Hematopoietic multipotent progenitor cell treated with erythropoietin and hydrocortisone succinate and interleukin-3 and kit ligand, for 6 days (in vitro differentiated cells): Measurements from ENCODE around the gene TUFM.
"Not testable (repeated sequence)": the region's sequence is repeated elsewhere in the genome, so short reads cannot be mapped to it uniquely, and the experiment has no call there.

Experiments
- DNase-seq: peaks from one replicate; pipeline ENCODE4 v3.0.0-alpha.2; 2015

TUFM gene

DNA sequence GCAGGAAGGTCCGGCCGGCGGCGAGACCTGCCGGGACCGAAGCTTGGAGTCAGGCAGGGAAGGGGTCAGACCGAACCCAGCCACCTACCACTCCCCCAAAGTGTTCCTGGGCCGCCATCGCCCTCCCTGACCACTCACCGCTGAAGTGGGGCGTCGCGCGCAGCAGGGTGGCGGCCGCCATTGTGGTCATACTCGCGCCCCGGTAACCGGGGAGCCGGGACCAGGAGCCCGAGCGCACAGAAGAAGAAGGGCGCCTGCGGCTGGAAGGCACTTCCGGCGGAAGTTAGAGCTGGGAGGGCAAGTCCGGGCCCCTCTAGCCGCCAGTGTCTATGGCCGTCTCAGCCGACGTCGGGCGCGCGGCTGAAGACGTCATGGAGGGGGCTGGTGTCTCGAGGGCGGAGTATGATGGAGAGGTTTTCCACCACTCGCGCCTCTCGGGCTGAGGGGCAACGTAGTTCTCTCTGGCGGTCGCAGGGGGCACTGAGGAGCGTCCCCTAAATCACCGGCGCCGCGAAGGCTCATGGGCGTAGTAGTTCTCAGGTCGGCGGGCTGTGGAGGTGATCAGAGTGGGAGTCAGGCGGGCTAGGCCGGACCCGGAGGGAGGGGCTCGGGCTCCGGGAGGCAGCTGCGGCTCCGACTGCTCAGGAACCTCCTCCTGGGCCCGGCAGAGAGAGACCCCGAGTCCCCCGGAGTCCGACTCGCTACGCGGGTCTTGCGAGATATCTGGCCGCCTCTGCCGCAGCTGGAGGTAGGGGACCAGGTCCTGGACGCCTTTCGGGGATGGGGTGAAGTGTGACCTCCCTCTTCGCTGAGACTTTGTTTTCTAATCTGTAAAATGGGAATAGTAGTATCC is at the start of gene TUFM:
TSS of gene TUFM (minus strand) at position 269 of the 853 bp plus-strand sequence. CDS start at position 190, 79 bp downstream.
- DNase-seq = peak; percentile 99

- DNase-seq = no peak
Observed at GRCh38 chr16:28895609-28896008, 49.5 kb upstream of the TUFM start.

- DNase-seq = no peak
Observed at GRCh38 chr16:28893291-28893690, 47.1 kb upstream of the TUFM start.

GRCh38 chr16:28891964-28892890 is 46.1 kb upstream of the TUFM start:
- DNase-seq = no peak

- not testable (repeated sequence) for DNase-seq
Observed at GRCh38 chr16:28890355-28890754, 44.2 kb upstream of the TUFM start.

DNA sequence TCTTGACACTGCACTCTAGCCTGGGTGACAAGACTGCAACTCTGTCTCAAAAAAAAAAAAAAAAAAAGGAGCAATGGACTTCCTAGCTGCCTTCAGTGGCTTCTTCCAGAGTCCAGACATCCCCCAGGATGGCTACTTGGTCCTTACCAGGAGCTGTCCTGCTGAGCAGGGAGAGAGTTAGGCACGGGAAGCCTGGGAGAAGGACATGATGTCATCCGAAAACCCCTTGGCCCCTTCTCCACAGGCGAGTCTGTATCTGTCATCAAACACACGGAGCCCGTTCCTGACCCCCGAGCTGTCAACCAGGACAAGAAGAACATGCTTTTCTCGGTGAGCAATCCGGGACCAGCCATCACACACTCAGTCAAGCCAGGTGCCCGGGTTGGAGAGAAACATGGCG is 40.8 kb upstream of the TUFM start:
- DNase-seq = no peak

DNA sequence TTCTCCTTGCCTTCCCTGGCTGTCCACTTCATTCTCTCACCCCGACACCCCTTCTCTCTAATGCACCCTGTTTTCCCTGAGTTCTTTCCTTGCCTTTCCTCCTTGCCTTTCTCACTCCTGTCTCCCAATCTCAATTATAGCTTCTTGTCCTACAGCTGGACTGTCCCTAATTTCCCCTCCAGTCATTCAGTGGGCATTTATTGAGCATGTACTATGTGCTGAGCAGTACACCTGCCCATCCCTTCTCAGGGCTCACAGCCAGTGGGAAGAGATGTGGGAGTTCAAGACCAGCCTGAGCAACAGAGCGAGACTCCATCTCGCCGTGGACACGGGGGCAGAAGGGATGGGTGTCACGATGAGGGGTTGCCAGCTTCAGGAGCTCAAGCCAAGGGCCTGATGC is 37.9 kb upstream of the TUFM start:
- DNase-seq = no peak

DNA sequence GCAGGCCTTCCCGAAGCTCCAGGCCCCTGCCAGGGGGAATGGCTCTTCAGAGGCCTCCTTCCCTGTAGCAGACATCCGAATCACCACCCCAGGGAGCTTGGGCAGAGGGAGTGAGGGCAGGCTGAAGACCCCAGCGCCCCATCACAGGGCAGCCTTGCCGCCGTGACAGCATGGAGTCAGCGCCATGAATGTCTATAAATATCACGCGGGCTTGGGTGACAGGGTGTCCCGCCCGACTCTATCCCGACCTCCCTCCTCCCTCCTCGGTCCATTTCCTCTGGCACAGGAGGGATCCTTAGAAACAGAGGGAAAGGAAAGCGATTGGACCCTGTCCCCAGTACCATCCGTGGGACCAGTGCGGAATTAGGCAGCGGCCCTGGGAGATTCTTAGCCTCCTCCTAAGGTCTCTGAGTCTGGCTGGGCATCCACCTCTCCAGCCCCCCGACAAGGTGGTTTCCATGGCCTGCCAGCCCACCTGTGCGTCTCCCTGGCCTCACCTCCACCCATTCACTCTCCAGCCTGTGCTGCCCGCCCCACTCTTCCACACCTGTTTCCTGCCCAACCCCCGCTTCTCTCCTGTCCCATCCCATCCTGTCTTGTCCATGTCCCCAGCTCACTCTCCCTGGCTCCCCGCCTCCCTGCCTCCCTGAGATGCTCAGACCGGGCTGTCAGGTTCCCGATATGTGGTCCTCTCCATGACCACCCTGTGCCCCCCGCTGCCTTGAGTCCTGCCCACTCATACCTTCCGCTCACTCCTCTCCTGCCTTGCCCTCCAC is 37.3 kb upstream of the TUFM start:
- no peak for DNase-seq

- DNase-seq = no peak
Observed at GRCh38 chr16:28882551-28883160, 36.5 kb upstream of the TUFM start.

DNA sequence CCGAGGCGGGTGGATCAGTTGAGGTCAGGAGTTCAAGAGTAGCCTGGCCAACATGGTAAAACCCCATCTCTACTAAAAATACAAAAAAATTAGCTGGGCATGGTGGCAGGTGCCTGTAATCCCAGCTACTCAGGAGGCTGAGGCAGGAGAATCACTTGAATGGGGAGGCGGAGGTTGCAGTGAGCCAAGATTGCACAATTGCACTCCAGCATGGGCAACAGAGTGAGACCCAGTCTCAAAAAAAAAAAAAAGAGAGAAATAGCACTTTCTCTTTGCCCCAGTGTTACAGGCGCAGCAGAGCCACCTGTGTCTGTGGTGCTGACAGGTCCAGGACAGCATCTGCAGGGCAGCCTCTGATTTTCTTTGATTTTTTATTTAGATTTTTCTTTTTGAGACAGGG is 35.4 kb upstream of the TUFM start:
- not testable (repeated sequence) for DNase-seq

- no peak for DNase-seq
Observed at GRCh38 chr16:28880955-28881354, 34.8 kb upstream of the TUFM start.

DNA sequence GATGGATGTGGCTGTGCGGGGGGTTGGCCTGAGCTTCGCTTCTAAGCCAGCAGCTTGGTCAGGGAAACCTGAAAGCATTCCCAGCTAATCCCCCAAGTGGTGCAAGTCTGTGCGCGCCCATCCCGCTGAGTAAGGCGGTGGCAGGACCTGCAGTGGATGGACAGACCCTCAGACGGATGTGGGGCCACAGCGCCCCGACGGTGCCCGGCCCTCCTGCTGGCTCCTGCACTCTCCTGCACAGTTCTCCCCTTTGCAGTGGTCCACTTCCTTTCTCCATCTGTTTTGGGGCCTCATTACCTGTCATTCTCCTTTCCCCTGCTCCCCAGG is 34.4 kb upstream of the TUFM start:
- DNase-seq = no peak

DNA sequence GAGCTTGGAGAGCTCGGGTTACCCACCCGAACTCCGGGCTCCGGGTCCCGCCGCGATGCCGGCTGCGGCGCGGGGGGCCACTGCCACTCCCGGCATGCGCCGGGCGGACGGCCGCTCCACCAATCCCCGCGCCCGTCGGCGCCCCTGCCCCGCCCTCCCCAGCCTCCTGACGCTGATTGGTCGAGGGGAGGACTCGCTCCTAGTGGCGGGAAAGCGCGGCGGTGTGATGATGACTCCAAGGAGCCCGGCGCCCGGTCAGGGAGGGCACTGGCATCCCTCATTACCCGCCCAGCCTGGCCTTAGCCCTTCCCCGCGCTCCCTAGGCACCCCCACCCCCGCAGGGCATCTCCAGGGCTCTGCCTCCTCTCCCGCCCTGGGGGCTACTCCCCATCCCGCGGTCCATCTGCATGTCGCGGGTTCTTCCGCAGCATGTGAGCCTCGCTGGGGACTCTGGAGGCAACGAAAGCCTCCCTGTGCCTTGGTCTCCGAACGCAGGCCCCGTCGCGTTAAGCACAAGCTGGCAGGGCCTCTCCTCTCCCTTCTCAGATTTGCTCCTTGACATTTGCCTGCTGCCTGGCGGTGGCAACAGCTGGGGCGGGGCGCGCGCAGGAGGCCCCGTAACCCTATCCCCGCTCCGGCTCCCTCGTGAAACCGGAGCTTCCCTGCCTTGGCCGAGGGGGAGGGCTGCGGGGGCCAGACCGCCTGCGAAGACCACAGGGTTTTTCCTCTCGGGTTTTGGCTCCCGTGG is 33.9 kb upstream of the TUFM start:
- DNase-seq = peak; percentile 91

DNA sequence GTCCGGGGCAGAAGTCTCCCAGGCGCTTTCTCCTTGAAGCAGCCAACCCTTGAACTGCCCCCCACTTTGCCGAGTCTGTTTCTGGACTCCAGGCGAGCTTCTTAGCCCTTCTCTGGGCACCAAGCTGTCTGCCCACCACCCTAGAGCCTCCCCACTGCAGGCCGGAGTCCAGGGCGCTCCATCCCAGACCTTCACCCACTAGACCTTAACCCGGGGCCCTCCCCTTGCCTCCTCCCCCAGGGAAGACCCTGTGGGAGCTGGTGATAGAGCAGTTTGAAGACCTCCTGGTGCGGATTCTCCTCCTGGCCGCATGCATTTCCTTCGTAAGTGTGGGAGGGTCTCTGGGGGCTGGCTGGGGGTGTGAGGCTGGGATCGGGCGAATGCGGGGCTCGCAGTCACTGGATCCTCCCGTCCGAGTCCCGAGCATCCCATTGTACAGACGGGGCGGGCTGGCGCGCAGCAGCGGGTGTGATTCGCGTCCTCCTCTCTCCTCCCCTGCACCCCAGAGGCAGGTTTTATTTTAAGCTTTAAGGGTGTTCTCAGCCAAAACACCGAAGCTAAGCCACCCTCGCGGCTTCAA is 33.2 kb upstream of the TUFM start:
- no peak for DNase-seq

DNA sequence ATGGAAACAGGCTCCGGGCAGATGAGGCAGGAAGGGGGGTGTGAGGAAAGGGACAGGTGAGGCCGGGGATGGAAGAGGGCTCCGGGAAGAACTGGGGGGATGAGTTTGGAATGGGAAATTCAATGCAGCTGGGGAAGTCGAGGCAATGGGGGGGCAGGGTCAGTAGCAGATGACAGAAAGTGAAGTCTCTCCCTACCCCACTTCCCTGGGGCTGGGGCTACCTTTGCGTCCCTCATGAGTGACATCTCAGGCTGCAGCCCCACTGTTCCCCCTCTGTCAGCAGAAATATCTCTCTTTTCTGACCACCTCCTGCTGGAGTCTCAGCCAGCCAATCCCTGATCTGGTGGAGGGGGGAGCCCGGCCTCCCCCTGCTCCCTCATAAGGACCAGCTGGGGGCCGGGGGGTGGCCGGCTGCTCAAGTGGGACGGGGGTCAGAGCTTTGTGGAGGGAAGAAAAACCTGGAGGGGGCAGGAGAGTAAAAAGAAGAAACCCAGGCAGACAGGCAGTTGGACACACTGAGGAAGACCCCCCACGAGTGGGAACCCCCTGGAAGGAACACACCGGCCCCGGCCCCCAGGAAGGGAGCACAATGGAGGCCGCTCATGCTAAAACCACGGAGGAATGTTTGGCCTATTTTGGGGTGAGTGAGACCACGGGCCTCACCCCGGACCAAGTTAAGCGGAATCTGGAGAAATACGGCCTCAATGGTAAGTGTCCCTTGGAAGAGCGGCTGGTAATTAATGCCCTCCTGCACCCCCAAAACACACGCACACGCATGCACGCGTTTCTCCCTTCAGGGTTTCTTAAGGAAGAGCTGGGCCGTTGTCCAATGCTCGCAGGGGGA is 32.2 kb upstream of the TUFM start, which contains the start of gene ATP2A1:
TSS of gene ATP2A1 (plus strand) at position 406 of the 844 bp plus-strand sequence. CDS start at position 590, 184 bp downstream.
- DNase-seq = no peak

- no peak for DNase-seq
Observed at GRCh38 chr16:28877655-28878000, 31.5 kb upstream of the TUFM start.

DNA sequence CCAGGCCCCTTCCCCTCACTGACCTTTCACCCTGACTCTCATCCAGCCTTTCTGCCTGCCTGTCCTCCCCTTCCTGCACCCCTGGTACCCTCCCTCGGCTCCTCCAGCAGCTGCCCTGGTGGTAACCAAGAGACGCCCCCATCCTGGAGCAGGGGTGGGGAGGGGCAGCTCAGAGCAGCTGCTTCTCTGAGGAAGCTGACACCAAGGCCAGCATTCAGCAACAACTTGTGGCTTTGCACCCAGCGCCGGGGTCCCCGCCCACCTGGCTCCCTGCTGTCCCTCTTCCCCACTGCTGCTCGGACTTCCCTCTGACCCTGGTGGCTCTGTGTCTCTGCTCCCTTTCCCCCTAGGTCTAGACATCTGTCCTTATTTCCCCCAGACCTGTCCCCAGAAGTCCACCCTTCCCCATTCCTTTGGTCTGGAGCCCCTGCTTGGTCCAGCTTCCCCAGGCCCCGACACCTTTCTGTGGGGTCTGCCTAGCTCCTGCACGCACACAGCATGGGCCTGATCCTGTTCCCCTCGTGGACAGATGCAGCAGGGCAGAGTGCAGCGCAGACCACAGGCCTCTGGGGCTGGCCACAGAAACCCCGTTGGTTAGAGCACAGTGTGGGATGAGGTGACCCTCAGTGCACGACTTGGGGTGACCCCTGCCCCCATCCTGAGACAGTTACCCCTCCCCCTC is 31.0 kb upstream of the TUFM start:
- DNase-seq = no peak

DNA sequence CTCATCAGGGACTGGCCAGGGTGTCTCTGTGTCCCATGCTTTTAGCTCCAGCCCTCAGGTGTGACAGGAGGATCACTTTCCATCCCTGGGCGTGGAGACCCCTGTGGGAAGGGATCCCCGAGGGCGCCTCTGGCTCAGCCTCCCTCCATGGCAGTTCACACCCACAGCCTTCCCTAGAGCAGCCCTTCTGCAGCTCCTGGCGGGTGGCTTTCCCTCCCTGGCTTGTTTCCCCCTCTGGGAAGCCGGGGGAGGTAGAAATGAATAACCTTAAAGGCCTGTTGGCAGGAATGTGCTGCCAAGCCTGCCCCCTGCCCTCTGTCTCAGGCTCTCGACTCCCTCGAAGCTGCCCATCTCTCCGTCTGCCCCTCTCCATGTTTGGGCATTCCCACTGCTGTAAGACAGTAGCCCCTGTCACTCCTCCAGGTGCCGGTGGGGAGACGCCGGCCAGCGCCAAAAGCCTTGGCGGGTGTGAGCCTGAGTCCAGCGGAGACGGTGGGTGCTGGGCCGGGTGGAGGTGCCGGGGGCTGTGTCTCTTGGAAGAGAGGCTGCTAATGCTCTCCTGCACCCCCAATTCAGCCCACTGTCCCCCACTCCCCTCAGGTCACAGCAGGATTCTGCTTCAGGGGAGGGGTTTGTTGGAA is 30.0 kb upstream of the TUFM start:
- DNase-seq = no peak
